ENCODE results near the gene SLC26A1.

DNA sequence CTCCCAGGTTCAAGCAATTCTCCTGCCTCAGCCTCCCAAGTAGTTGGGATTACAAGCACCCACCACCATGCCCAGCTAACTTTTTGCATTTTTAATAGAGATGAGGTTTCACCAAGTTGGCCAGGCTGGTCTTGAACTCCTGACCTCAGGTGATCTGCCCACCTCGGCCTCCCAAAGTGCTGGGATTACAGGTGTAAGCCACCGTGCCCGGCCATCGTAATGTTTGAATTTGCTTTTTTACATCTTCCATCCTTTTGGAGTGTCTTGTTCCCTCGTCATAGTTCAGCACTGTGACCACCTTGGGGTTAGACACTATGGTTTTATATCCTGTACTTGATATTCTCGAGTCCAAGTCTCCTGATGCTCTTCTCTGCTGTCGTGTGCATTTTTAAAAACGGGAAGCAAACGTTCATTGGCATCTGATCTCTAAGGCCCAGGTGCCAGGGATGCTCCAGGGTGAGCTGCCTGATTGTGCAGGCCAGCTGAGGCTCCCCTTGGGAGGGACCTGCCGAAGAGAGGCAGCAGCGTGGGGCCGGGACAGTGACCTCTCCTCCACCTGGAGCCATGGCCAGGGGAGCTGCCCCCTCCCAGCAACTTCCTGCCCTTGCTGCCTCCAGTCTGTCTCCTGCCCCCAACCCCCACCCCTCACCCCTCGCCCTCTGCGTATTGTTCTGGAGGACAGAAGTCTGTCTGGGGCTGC, 36.5 kb downstream of the SLC26A1 start:
- TF ChIP-seq, protein P1, sequence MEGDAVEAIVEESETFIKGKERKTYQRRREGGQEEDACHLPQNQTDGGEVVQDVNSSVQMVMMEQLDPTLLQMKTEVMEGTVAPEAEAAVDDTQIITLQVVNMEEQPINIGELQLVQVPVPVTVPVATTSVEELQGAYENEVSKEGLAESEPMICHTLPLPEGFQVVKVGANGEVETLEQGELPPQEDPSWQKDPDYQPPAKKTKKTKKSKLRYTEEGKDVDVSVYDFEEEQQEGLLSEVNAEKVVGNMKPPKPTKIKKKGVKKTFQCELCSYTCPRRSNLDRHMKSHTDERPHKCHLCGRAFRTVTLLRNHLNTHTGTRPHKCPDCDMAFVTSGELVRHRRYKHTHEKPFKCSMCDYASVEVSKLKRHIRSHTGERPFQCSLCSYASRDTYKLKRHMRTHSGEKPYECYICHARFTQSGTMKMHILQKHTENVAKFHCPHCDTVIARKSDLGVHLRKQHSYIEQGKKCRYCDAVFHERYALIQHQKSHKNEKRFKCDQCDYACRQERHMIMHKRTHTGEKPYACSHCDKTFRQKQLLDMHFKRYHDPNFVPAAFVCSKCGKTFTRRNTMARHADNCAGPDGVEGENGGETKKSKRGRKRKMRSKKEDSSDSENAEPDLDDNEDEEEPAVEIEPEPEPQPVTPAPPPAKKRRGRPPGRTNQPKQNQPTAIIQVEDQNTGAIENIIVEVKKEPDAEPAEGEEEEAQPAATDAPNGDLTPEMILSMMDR (conservative IDR thresholded peaks at IDR 0.05), result no peak
- no peak for TF ChIP-seq EZH2 (IDR thresholded peaks at IDR 0.05; ENCODE audit: low read depth)
